AG09309 (cell line): ENCODE measurements around the gene GNG14.
A peak's percentile ranks its signal among the peaks of the same experiment; 100 is the strongest.
"Not testable (repeated sequence)": the region's sequence is repeated elsewhere in the genome, so short reads cannot be mapped to it uniquely, and the experiment has no call there.

Source experiments
- DNase-seq: peaks from one replicate; pipeline ENCODE4 v3.0.0-alpha.2; 2010; ENCODE audit warnings: low read depth
- H3K4me3 ChIP-seq: 2 replicates; pipeline ENCODE4 v1.5.1; 2011; ENCODE audit warnings: mild to moderate bottlenecking, low read depth, low read length, moderate library complexity; ENCODE audit not compliant: control insufficient read depth
- CTCF ChIP-seq: IDR thresholded peaks from 2 replicates; pipeline ENCODE4 v1.5.1; 2011; ENCODE audit warnings: mild to moderate bottlenecking, low read depth, low read length, inconsistent platforms; ENCODE audit not compliant: insufficient read depth, control insufficient read depth; ENCODE audit errors: missing control alignments

The GNG14 gene

GRCh38 chr19:12722566-12723380 lies 35.0 kb downstream of the GNG14 start:
- peak overlapping the region; percentile 77 for H3K4me3 ChIP-seq
- no peak for TF ChIP-seq CTCF
- peak; percentile 98 for DNase-seq

- no peak for TF ChIP-seq CTCF
- peak overlapping the region; percentile 77 for H3K4me3 ChIP-seq
- DNase-seq, result no peak
Observed at GRCh38 chr19:12723381-12723640, 35.5 kb downstream of the GNG14 start.

- H3K4me3 ChIP-seq, result peak within 1 kb of the TSS; percentile 77
- no peak for TF ChIP-seq CTCF
- no peak for DNase-seq
Observed at GRCh38 chr19:12723641-12724426, 36.0 kb downstream of the GNG14 start, which contains the start of gene TNPO2. TSS of gene TNPO2 (minus strand) at chr19:12723932. CDS start at chr19:12720977, 2,955 bp downstream.

- DNase-seq, result not testable (repeated sequence)
Observed at GRCh38 chr19:12725612-12726011, 37.8 kb downstream of the GNG14 start.

DNA sequence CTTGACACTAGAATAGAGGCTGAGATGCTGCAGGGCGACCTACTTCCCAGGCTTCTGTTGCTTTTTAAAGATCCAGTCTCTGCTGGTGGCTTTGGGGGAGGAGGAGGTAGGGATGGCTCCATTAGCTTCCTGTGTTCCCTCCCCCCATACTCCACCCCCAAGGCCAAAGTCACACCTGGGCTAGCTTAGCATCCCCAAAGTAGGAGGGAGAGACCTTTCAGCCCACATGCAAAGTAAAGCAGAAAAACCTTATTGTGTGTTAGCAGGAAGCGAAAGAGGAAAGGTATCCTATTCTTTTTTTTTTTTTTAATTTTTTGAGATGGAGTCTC lies 39.2 kb downstream of the GNG14 start:
- DNase-seq, result no peak
- H3K4me3 ChIP-seq, result no peak overlapping the region
- no peak for TF ChIP-seq CTCF

More at GRCh38 chr19:12725612-12726011, 37.8 kb downstream of the GNG14 start:
- not testable (repeated sequence) for H3K4me3 ChIP-seq

GRCh38 chr19:12727745-12728433 lies 40.1 kb downstream of the GNG14 start:
- H3K4me3 ChIP-seq, result no peak overlapping the region
- DNase-seq, result no peak

More at GRCh38 chr19:12727745-12728433, 40.1 kb downstream of the GNG14 start:
- no peak for TF ChIP-seq CTCF
